VCaP (cell line): ENCODE results near the gene TNFRSF8.

ENCODE experiments used
- H3K27ac ChIP-seq: fragments of 450-650 bp; 2 replicates; pipeline ENCODE4 v1.5.1; 2017
- CTCF ChIP-seq: fragments of 450-650 bp; conservative IDR thresholded peaks from 2 replicates; pipeline ENCODE4 v1.5.1; 2017; ENCODE audit warnings: mild to moderate bottlenecking, moderate library complexity

Gene TNFRSF8

DNA sequence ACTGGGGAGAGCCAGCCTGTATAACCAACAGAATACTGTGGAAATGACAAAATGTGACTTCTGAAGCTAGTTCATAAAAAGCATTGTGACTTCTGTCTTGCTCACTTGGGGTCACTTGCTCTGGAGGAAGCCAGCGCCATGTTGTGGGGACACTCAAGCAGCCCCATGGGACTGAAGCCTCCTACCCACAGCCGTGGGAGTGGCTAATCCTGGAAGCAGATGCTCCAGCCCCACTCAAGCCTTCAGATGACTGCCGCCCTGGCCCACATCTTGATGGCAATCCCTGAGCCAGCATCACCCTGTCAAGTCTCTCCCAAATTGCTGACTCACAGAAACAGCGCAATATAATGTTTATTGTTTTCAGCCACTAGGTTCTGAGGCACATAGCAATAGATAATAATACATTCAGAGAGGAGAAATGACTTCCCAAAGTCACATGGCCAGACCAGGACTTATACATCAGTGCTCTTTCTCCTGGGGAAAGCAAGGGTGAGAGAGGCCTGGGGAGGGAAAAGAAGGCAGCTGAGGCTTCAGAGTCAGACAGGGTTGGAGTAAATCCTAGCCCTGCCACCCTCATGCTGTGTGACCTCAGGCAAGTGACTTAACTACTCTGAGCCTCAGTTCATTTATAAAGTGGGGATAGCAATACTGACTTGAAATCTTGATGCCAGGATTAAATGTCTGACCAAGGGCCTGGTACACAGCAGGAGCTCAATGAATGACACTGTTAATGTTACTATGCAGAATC lies 5.0 kb upstream of the TNFRSF8 start:
- TF ChIP-seq CTCF, result no peak
- no peak overlapping the region for H3K27ac ChIP-seq

DNA sequence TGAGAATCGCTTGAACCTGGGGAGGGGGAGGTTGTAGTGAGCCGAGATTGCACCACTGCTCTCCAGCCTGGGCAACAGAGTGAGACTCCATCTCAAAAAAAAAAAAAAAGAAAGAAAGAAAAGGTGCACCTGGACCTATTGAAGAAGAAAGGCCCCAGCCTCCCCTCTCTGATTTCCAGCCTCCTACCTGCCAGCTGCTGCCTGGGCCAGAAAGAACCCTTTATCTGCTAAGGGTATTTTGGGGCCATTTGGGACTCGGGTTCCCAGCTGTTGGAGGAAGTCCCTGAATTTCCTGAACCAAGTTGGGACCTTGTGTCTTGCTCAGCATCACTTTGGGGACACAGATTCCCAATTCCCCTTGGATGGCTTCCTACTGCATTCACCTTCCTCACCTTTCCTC lies 3.9 kb upstream of the TNFRSF8 start:
- H3K27ac ChIP-seq, result no peak overlapping the region
- no peak for TF ChIP-seq CTCF

DNA sequence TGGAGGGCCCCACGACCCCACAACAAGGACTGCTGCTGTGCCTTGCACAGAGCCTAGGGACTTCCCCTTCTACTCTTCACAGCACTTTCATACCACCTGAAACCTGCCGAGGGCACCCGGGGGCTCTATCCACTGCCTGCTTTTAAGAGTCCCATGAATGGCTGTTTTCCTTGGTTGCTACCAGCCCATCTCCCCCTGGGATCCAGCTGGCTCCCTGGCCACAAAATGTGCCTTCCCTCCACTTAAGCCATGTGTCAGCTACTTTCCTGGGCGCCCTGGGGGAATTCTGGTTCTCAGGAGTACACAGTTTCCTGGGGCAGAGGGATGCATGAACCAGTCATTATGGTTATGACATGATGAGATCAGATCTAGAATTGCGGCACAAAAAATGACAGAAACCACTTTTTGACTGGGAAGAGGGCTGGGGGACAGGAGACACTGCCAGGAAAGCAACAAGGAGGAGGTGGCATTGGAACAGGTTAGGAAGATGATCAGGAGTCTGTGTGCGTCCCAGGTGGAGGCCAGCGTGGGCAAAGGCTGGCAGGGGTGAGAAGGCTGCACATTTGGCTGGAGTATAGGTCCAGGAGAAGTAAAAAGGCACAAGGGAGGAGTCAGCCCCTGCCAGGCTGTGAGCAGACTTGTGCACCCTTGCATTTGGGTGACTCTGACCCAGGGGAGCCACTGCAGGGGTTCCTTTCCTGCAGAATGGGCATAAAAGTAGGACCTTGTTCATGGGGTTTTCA lies 3.2 kb upstream of the TNFRSF8 start:
- TF ChIP-seq CTCF, result no peak
- H3K27ac ChIP-seq, result no peak overlapping the region

DNA sequence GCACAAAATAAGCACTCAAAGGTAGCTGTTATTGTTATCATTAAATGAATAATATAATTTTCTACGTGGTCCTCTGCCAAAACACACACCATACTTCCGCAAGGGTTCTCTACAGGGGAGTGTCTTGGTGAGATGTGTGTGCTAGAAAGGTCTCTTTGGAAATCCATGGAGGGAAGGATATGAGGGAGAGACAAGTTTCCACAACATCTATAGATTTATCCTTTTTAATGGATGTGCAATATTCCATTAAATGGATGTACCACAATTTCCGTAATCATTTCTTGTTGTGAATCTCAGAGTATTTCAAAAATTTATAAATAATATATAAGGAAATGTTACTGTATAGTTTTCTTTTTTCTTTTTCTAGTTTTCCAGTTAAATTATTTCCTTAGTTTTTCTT lies 2.6 kb upstream of the TNFRSF8 start:
- H3K27ac ChIP-seq, result no peak overlapping the region
- no peak for TF ChIP-seq CTCF

GRCh38 chr1:12064073-12064969 lies 1.2 kb downstream of the TNFRSF8 start:
- no peak overlapping the region for H3K27ac ChIP-seq

GRCh38 chr1:12065872-12066271 lies 2.8 kb downstream of the TNFRSF8 start:
- H3K27ac ChIP-seq, result no peak overlapping the region
- TF ChIP-seq CTCF, result no peak

More at GRCh38 chr1:12064073-12064969, 1.2 kb downstream of the TNFRSF8 start:
- no peak for TF ChIP-seq CTCF
